ENCODE measurements around the gene BACH1.

The BACH1 gene

DNA sequence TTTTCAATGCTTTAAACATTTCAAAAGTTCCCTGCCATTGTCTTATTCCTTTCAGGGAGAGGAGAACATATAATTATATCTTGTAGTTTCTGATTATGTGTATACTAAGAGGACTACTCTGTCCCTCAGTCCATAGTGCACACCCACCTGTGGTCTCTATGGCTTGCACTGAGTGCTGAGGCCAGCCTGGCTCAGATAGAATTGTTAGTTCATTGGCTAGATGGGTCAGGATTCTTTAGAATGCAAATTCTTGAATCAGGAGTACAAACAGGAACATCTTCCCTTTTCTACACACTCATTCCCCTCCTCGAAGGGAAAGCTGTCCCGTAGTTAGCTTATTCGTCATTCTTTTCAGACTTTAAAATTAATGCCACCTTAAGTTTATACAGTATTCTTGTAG lies 8.2 kb downstream of the BACH1 start:
- DNase-seq (ENCODE audit: low spot score), result no peak
- Histone ChIP-seq H3K4me3 (no peak overlapping the region), H3K27ac (no peak overlapping the region)
- TF ChIP-seq CTCF (IDR thresholded peaks at IDR 0.05), result no peak

GRCh38 chr21:29307718-29308455 lies 9.2 kb downstream of the BACH1 start:
- Histone ChIP-seq H3K27ac (no peak overlapping the region), H3K4me3 (no peak overlapping the region)
- TF ChIP-seq CTCF (IDR thresholded peaks at IDR 0.05), result no peak
- DNase-seq (ENCODE audit: low spot score), result no peak

DNA sequence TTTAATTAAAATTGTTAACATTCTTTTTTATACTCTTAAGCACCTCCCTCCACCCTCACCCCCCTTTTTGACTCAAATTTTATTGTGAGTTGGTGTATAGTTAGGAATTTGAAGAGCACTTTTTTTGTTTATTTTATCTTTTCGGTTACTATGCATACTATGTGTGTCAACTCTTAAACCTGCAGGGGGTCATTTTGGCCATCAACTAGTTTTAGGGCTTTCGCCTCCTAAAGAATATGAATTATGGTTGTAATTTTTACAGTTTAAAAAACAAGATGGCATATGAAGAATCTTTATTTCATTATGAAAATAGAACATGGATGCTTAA lies 9.7 kb downstream of the BACH1 start:
- no peak for DNase-seq (ENCODE audit: low spot score)
- H3K4me3 ChIP-seq, result no peak overlapping the region
- no peak for TF ChIP-seq CTCF (IDR thresholded peaks at IDR 0.05)
- H3K27ac ChIP-seq, result no peak overlapping the region

DNA sequence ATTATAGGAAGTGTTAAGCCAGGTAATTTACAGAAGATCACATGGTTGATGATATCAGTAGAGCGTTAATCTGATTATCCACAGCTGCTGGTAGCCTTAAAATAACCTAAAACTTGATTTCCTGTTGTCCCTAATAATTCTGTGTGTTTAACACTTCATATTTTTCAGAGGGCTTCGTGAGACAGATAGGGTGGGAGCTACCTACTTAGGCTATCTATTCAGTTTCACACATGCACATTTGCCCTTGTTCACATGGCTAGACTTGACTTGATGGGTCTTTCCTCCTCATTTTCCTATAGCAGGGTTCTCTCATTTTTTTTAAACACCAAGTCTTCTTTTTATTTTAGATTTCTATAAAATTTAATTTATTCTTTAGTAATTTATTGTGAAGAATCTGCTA lies 11.0 kb downstream of the BACH1 start:
- TF ChIP-seq CTCF (IDR thresholded peaks at IDR 0.05), result no peak
- no peak overlapping the region for H3K27ac ChIP-seq
- DNase-seq (ENCODE audit: low spot score), result no peak
- no peak overlapping the region for H3K4me3 ChIP-seq

DNA sequence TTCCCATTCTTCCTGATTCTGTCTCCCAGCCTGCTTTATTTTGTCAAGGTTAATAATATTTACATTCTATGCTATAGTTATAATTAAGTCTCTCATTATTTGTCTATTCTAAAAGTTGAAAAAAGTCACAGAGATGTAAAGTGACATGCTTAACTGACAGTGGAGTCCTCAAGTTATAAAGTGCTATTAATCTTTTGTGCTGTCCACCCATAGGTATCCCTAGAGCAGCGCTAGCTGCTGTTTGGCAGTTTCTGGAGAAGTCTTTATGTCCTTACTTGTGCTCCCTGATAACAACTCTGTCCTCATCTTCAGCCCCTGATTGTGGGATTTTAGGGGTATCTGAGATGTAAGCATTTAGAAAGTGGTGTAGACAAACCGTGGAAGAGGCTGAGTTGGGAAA lies 13.1 kb downstream of the BACH1 start:
- TF ChIP-seq CTCF (IDR thresholded peaks at IDR 0.05), result no peak
- H3K4me3 ChIP-seq, result no peak overlapping the region

GRCh38 chr21:29312981-29313380 lies 14.3 kb downstream of the BACH1 start:
- DNase-seq (ENCODE audit: low spot score), result no peak
- no peak for TF ChIP-seq CTCF (IDR thresholded peaks at IDR 0.05)
- Histone ChIP-seq H3K4me3 (no peak overlapping the region), H3K27ac (no peak overlapping the region)

More for the DNA sequence above, 13.1 kb downstream of the BACH1 start:
- DNase-seq (ENCODE audit: low spot score), result no peak
- H3K27ac ChIP-seq, result no peak overlapping the region

- DNase-seq (ENCODE audit: low spot score), result no peak
- H3K27ac ChIP-seq, result no peak overlapping the region
- H3K4me3 ChIP-seq, result no peak overlapping the region
- TF ChIP-seq CTCF (IDR thresholded peaks at IDR 0.05), result no peak
These were observed 15.1 kb downstream of the BACH1 start for GRCh38 chr21:29313662-29314408.

All from coronary artery (tissue), 2 donors.